A549 (cell line): ENCODE results near the gene OTOG. TPM values are rescaled to one million over a fixed set of nuclear protein-coding genes. Genes with fewer than 3 reads are reported as not detected.

ENCODE experiments used
- ATAC-seq, 2 experiments: fragments of 200-7000 bp in 1 of 2; fragments of >200 bp in 1 of 2; cut with Nextera tagmentation in 1 of 2; cut with Tn5 transposase in 1 of 2; 3 replicates each; pipeline versions ENCODE4 v1.8.0 to v1.9.1; 2018 to 2020; ENCODE audit warnings: mild to moderate bottlenecking in 1 of 2, moderate library complexity in 1 of 2
- CTCF ChIA-PET: fragments of 300-600 bp; sonication (Branson Sonifier 250); formaldehyde crosslinking; extraction: SDS; loops from one replicate; lab custom pipeline; 2021; ENCODE audit warnings: antibody characterized with exemption, inconsistent platforms; lab: Yijun Ruan, JAX
- POLR2A ChIA-PET: fragments of 350-600 bp; formaldehyde crosslinking; extraction: SDS; loops from one replicate; lab custom pipeline; 2021; ENCODE audit warnings: antibody characterized with exemption, inconsistent platforms; lab: Yijun Ruan, JAX
- DNase-seq, 2 experiments: peaks; one replicate each; pipeline versions ENCODE4 v3.0.0 to v3.0.0-alpha.2; 2011 to 2016; ENCODE audit warnings: low read depth in 1 of 2, low spot score in 1 of 2
- FAIRE-seq: peaks from 2 replicates; lab custom pipeline; 2011; peaks lifted over from hg19 to GRCh38; lab: Jason Lieb, UNC
- H3K27ac ChIP-seq, 2 experiments: fragments of >200 bp; sonication (Bioruptor Twin); formaldehyde crosslinking; 3 replicates each; pipeline ENCODE4 v1.5.1; 2016 to 2017
- H3K4me1 ChIP-seq: fragments of >200 bp; sonication (Bioruptor Twin); formaldehyde crosslinking; 3 replicates; pipeline ENCODE4 v1.6.1; 2016
- H3K4me2 ChIP-seq: fragments of >200 bp; sonication (Bioruptor Twin); formaldehyde crosslinking; 3 replicates; pipeline ENCODE4 v1.6.1; 2016
- H3K4me3 ChIP-seq: fragments of >200 bp; sonication (Bioruptor Twin); formaldehyde crosslinking; 3 replicates; pipeline ENCODE4 v1.5.1; 2016
- H3K9me3 ChIP-seq: fragments of >200 bp; sonication (Bioruptor Twin); formaldehyde crosslinking; 3 replicates; pipeline ENCODE4 v1.6.1; 2016
- BHLHE40 ChIP-seq: IDR thresholded peaks from 2 replicates; pipeline ENCODE4 v1.6.1; 2012; ENCODE audit warnings: low read depth, low read length, inconsistent platforms
- CBX2 ChIP-seq: fragments of 200-600 bp; sonication (generic); IDR thresholded peaks from 2 replicates; pipeline ENCODE4 v1.6.1; 2016; ENCODE audit warnings: low read depth, mild to moderate bottlenecking, borderline replicate concordance
- CHD2 ChIP-seq: fragments of 150-350 bp; IDR thresholded peaks from 2 replicates; pipeline ENCODE4 v1.6.1; 2014; ENCODE audit warnings: low read length; ENCODE audit not compliant: partially characterized antibody
- EHF ChIP-seq: fragments of 250-450 bp; sonication (Bioruptor Pico); IDR thresholded peaks from 2 replicates; pipeline ENCODE4 v1.5.0; 2020; ENCODE audit warnings: mild to moderate bottlenecking
- EHMT2 ChIP-seq: fragments of 200-600 bp; sonication (generic); IDR thresholded peaks from 2 replicates; pipeline ENCODE4 v1.6.1; 2016; ENCODE audit warnings: antibody characterized with exemption, low read depth, mild to moderate bottlenecking, moderate library complexity
- FOSB ChIP-seq: fragments of 250-450 bp; sonication (Bioruptor Pico); IDR thresholded peaks from 2 replicates; pipeline ENCODE4 v1.5.0; 2020; ENCODE audit warnings: mild to moderate bottlenecking, moderate library complexity
- FOSL2 ChIP-seq, 2 experiments: fragments of 450-650 bp in 1 of 2; fragments of >200 bp in 1 of 2; sonication (Bioruptor Twin) in 1 of 2; formaldehyde crosslinking; IDR thresholded peaks; 2 replicates each; pipeline versions ENCODE4 v1.5.0 to v1.6.1; 2016 to 2020; ENCODE audit warnings: mild to moderate bottlenecking in 1 of 2, moderate library complexity in 1 of 2
- FOXS1 ChIP-seq: fragments of 250-450 bp; sonication (Bioruptor Pico); IDR thresholded peaks from 2 replicates; pipeline ENCODE4 v1.5.0; 2020; ENCODE audit warnings: mild to moderate bottlenecking, moderate library complexity
- GATA3 ChIP-seq: IDR thresholded peaks from 2 replicates; pipeline ENCODE4 v1.6.1; 2012; ENCODE audit warnings: borderline replicate concordance
- HOXA7 ChIP-seq: fragments of 250-450 bp; sonication (Bioruptor Pico); IDR thresholded peaks from 2 replicates; pipeline ENCODE4 v1.5.0; 2020; ENCODE audit warnings: mild to moderate bottlenecking, moderate library complexity
- HOXB13 ChIP-seq: fragments of 250-450 bp; sonication (Bioruptor Pico); IDR thresholded peaks from 2 replicates; pipeline ENCODE4 v1.5.0; 2020; ENCODE audit warnings: low read depth, mild to moderate bottlenecking, moderate library complexity
- JUN ChIP-seq, 2 experiments: fragments of >200 bp; sonication (Bioruptor Twin); formaldehyde crosslinking; IDR thresholded peaks; 2 replicates in 1 of 2; 3 replicates in 1 of 2; pipeline ENCODE4 v1.6.1; 2016 to 2017
- JUNB ChIP-seq: fragments of >200 bp; sonication (Bioruptor Twin); formaldehyde crosslinking; IDR thresholded peaks from 2 replicates; pipeline ENCODE4 v1.6.1; 2016
- MAZ ChIP-seq: fragments of 150-350 bp; IDR thresholded peaks from 2 replicates; pipeline ENCODE4 v1.6.1; 2014; ENCODE audit warnings: antibody characterized with exemption, low read depth, low read length, borderline replicate concordance
- NR3C1 ChIP-seq: fragments of >200 bp; sonication (Bioruptor Twin); formaldehyde crosslinking; IDR thresholded peaks from 3 replicates; pipeline ENCODE4 v1.6.1; 2017
- POLR2AphosphoS2 ChIP-seq: conservative IDR thresholded peaks from 2 replicates; pipeline ENCODE4 v1.6.1; 2012; ENCODE audit warnings: low read length, improper control_type of control experiment, inconsistent platforms
- RCOR1 ChIP-seq: fragments of 150-350 bp; IDR thresholded peaks from 2 replicates; pipeline ENCODE4 v1.6.1; 2014; ENCODE audit warnings: antibody characterized with exemption, low read length, low read depth
- ZC3H11A ChIP-seq: fragments of 450-650 bp; IDR thresholded peaks from 2 replicates; pipeline ENCODE4 v1.6.1; 2014; ENCODE audit warnings: antibody characterized with exemption, mild to moderate bottlenecking
- ZSCAN20 ChIP-seq: fragments of 250-450 bp; sonication (Bioruptor Pico); IDR thresholded peaks from 2 replicates; pipeline ENCODE4 v1.8.0; 2022; ENCODE audit warnings: mild to moderate bottlenecking, moderate library complexity
- WGBS: methylation state at CpG from one replicate; pipeline ENCODE4 v1.1.6; 2017; ENCODE audit errors: missing lambda C conversion rate; 5-methylcytosine and 5-hydroxymethylcytosine counted together
- polyA plus RNA-seq, 4 experiments: library from polyadenylated mRNA; depleted of rRNA in 3 of 4; stranded (reverse); fragments of >200 nt; fragmentation: RNase III in 1 of 4; extraction: RNeasy Plus Mini Kit Qiagen cat#74134 plus additional on column Dnase treatment in 1 of 4; gene quantifications; 2 replicates in 3 of 4; 3 replicates in 1 of 4; pipeline ENCODE4 v1.2.3, GENCODE V29; 2011 to 2017
- TF ChIP-seq, protein P1 (sequence below): fragments of 150-350 bp; IDR thresholded peaks from 2 replicates; pipeline ENCODE4 v1.6.1; 2014; ENCODE audit warnings: low read depth, mild to moderate bottlenecking, low read length
- TF ChIP-seq, protein P2 (sequence below): fragments of 200-600 bp; sonication (generic); IDR thresholded peaks from 2 replicates; pipeline ENCODE4 v1.6.1; 2016; ENCODE audit warnings: antibody characterized with exemption, mild to moderate bottlenecking, moderate library complexity

Gene OTOG
- polyA plus RNA-seq, 2 of the 4 experiments (the other 2 are of a cell fraction): not detected

DNA sequence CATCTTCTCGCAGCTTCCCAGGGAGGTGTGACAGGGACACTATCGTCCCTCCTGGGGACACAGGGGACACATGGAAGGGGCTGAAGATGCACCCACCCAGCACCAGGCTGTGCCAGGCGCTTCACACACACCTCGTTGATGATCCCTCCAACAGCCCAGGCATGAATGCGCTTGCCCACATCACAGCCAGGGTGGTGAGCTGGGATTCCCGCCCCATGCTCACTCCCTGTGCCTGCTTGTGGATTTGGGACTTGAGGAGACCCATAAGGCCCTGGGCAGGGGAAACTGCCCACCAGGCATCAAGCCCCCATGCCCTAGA is 57.8 kb downstream of the OTOG start:
- H3K4me1 ChIP-seq: no peaks in the 10 kb centered on the region
- H3K27ac ChIP-seq: no peak overlapping the region
- no peaks in the 10 kb centered on the region for H3K9me3 ChIP-seq
- H3K4me3 ChIP-seq: no peak overlapping the region
- DNase-seq (no peak), ATAC-seq (no peak), FAIRE-seq (no peak)
- no peak for TF ChIP-seq ZSCAN20 (CRISPR knock-in tag)
- no peak for TF ChIP-seq POLR2AphosphoS2
- TF ChIP-seq HOXB13 (CRISPR knock-in tag): no peak
- TF ChIP-seq FOSL2 (IDR thresholded peaks at IDR 0.05): no peak
- no peak for TF ChIP-seq FOSL2 (CRISPR knock-in tag; IDR thresholded peaks at IDR 0.05)
- TF ChIP-seq HOXA7 (CRISPR knock-in tag): no peak
- no peak for TF ChIP-seq NR3C1
- TF ChIP-seq FOSB (CRISPR knock-in tag): no peak
- no peak for TF ChIP-seq EHMT2
- TF ChIP-seq BHLHE40: no peak
- TF ChIP-seq JUN (IDR thresholded peaks at IDR 0.05): no peak
- TF ChIP-seq, protein P1, sequence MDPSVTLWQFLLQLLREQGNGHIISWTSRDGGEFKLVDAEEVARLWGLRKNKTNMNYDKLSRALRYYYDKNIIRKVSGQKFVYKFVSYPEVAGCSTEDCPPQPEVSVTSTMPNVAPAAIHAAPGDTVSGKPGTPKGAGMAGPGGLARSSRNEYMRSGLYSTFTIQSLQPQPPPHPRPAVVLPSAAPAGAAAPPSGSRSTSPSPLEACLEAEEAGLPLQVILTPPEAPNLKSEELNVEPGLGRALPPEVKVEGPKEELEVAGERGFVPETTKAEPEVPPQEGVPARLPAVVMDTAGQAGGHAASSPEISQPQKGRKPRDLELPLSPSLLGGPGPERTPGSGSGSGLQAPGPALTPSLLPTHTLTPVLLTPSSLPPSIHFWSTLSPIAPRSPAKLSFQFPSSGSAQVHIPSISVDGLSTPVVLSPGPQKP: no peak
- TF ChIP-seq EHF (CRISPR knock-in tag): no peak
- no peak for TF ChIP-seq RCOR1
- no peak for TF ChIP-seq MAZ
- TF ChIP-seq, protein P2, sequence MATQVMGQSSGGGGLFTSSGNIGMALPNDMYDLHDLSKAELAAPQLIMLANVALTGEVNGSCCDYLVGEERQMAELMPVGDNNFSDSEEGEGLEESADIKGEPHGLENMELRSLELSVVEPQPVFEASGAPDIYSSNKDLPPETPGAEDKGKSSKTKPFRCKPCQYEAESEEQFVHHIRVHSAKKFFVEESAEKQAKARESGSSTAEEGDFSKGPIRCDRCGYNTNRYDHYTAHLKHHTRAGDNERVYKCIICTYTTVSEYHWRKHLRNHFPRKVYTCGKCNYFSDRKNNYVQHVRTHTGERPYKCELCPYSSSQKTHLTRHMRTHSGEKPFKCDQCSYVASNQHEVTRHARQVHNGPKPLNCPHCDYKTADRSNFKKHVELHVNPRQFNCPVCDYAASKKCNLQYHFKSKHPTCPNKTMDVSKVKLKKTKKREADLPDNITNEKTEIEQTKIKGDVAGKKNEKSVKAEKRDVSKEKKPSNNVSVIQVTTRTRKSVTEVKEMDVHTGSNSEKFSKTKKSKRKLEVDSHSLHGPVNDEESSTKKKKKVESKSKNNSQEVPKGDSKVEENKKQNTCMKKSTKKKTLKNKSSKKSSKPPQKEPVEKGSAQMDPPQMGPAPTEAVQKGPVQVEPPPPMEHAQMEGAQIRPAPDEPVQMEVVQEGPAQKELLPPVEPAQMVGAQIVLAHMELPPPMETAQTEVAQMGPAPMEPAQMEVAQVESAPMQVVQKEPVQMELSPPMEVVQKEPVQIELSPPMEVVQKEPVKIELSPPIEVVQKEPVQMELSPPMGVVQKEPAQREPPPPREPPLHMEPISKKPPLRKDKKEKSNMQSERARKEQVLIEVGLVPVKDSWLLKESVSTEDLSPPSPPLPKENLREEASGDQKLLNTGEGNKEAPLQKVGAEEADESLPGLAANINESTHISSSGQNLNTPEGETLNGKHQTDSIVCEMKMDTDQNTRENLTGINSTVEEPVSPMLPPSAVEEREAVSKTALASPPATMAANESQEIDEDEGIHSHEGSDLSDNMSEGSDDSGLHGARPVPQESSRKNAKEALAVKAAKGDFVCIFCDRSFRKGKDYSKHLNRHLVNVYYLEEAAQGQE: no peak
- no peak for TF ChIP-seq JUNB
- no peak for TF ChIP-seq CHD2
- TF ChIP-seq ZC3H11A: no peak
- no peak for TF ChIP-seq GATA3
- H3K4me2 ChIP-seq: no peak overlapping the region
- POLR2A ChIA-PET: no interaction called here
- WGBS: 44% methylated on average over 5 of the region's 6 CpGs
- CTCF ChIA-PET: interaction anchor here (0.5 to 2.0 kb wide), 10 partner anchors 8 to 670 kb away, joined by 3 to 5 read pairs (median 3); no protein-coding TSS in a partner anchor

DNA sequence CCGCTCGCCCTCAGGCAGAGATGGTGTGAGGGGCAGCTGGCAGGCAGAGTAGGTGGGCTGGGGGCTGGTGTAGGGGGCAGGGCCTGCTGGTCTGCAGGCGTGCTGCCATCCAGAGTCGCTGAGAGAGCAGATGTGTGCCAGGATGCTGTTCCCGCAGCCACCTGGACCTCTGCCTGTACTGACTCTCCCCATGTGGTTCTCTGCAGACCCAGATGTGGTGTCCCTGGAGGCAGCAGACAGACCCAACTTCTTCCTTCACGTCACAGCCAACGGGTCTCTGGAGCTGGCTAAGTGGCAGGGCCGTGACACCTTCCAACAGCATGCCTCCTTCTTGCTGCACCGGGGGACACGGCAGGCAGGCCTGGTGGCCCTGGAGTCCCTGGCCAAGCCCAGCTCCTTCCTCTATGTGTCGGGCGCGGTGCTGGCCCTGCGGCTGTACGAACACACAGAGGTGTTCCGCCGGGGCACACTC is 58.6 kb downstream of the OTOG start:
- no peak overlapping the region for H3K27ac ChIP-seq
- DNase-seq (no peak), ATAC-seq (no peak), FAIRE-seq (no peak)
- 68% methylated on average over 14 of the region's 17 CpGs for WGBS
- H3K9me3 ChIP-seq: no peaks in the 10 kb centered on the region
- ChIA-PET POLR2A (no interaction called here), CTCF (interaction anchor here (0.6 to 2.0 kb wide), 6 partner anchors 17 to 375 kb away, joined by 3 to 7 read pairs (median 4); no protein-coding TSS in a partner anchor)
- no peaks in the 10 kb centered on the region for H3K4me1 ChIP-seq
- no peak for TF ChIP-seq EHF (CRISPR knock-in tag)
- TF ChIP-seq CBX2: no peak
- no peak for TF ChIP-seq FOXS1 (CRISPR knock-in tag)
- no peak overlapping the region for H3K4me2 ChIP-seq
- H3K4me3 ChIP-seq: no peak overlapping the region
